Liver (tissue), 9 donors: ENCODE results near the gene N4BP3. TPM values are rescaled to one million over a fixed set of nuclear protein-coding genes. Genes with fewer than 3 reads are reported as not detected.

Source experiments
- DNase-seq: peaks from one replicate; pipeline ENCODE4 v3.0.0-alpha.2; 2017; ENCODE audit warnings: low spot score
- H3K27ac ChIP-seq, 2 donors: one replicate each; pipeline ENCODE4 v1.7.0; 2013; ENCODE audit warnings: inconsistent platforms in 2 of 2, low read length in 2 of 2, control low read depth in 1 of 2, low read depth in 1 of 2, mild to moderate bottlenecking in 1 of 2
- H3K27me3 ChIP-seq, 4 donors: one replicate each; pipeline versions ENCODE4 v1.6.1 to v1.7.0; 2013; ENCODE audit warnings: low read length in 3 of 4, inconsistent platforms in 1 of 4, mild to moderate bottlenecking in 1 of 4, moderate library complexity in 1 of 4; ENCODE audit not compliant: control insufficient read depth in 4 of 4, insufficient read depth in 4 of 4
- H3K36me3 ChIP-seq, 4 donors: one replicate each; pipeline versions ENCODE4 v1.6.1 to v1.7.0; 2013; ENCODE audit warnings: low read length in 3 of 4, mild to moderate bottlenecking in 3 of 4, low read depth in 1 of 4, moderate library complexity in 1 of 4; ENCODE audit not compliant: control insufficient read depth in 4 of 4, insufficient read depth in 3 of 4
- H3K4me1 ChIP-seq, 4 donors: one replicate each; pipeline versions ENCODE4 v1.6.1 to v1.7.0; 2013; ENCODE audit warnings: low read length in 3 of 4, mild to moderate bottlenecking in 3 of 4, moderate library complexity in 1 of 4; ENCODE audit not compliant: control insufficient read depth in 4 of 4, insufficient read depth in 4 of 4
- H3K4me3 ChIP-seq, 3 donors: one replicate each; pipeline versions ENCODE4 v1.6.1 to v1.7.0; 2013; ENCODE audit warnings: low read length in 3 of 3, control low read depth in 1 of 3, low read depth in 1 of 3, mild to moderate bottlenecking in 1 of 3
- H3K9ac ChIP-seq, 2 donors: one replicate each; pipeline ENCODE4 v1.7.0; 2013; ENCODE audit warnings: low read length in 2 of 2, mild to moderate bottlenecking in 2 of 2, moderate library complexity in 2 of 2, control low read depth in 1 of 2, low read depth in 1 of 2
- H3K9me3 ChIP-seq, 4 donors: one replicate each; pipeline versions ENCODE4 v1.6.1 to v1.7.0; 2013; ENCODE audit warnings: low read length in 3 of 4; ENCODE audit not compliant: control insufficient read depth in 4 of 4
- ATF3 ChIP-seq: IDR thresholded peaks from 2 replicates; pipeline ENCODE4 v1.6.1; 2016; ENCODE audit warnings: antibody characterized with exemption
- CTCF ChIP-seq: fragments of 150-350 bp; IDR thresholded peaks from 2 replicates; pipeline ENCODE4 v1.5.1; 2017; ENCODE audit warnings: improper control_type of control experiment, low read depth, low read length; ENCODE audit not compliant: missing input control
- FOXA2 ChIP-seq: IDR thresholded peaks from 2 replicates; pipeline ENCODE4 v1.6.1; 2016; ENCODE audit warnings: antibody characterized with exemption
- HNF4G ChIP-seq: IDR thresholded peaks from 2 replicates; pipeline ENCODE4 v1.6.1; 2016; ENCODE audit warnings: antibody characterized with exemption
- MAX ChIP-seq: IDR thresholded peaks from 2 replicates; pipeline ENCODE4 v1.6.1; 2016; ENCODE audit warnings: antibody characterized with exemption
- NR2F2 ChIP-seq: IDR thresholded peaks from 2 replicates; pipeline ENCODE4 v1.6.1; 2016; ENCODE audit warnings: antibody characterized with exemption
- REST ChIP-seq: IDR thresholded peaks from 2 replicates; pipeline ENCODE4 v1.6.1; 2016; ENCODE audit warnings: antibody characterized with exemption, mild to moderate bottlenecking
- RXRA ChIP-seq, 2 donors: IDR thresholded peaks; 2 replicates each; pipeline ENCODE4 v1.6.1; 2017 to 2018; ENCODE audit warnings: antibody characterized with exemption in 2 of 2, mild to moderate bottlenecking in 1 of 2
- TAF1 ChIP-seq: conservative IDR thresholded peaks from 2 replicates; pipeline ENCODE4 v1.6.1; 2016; ENCODE audit warnings: antibody characterized with exemption, mild to moderate bottlenecking
- YY1 ChIP-seq: IDR thresholded peaks from 2 replicates; pipeline ENCODE4 v1.6.1; 2016; ENCODE audit warnings: antibody characterized with exemption, mild to moderate bottlenecking
- ZBTB33 ChIP-seq: IDR thresholded peaks from 2 replicates; pipeline ENCODE4 v1.6.1; 2016; ENCODE audit warnings: antibody characterized with exemption
- WGBS: extraction: QIAGEN DNeasy Blood & Tissue Kit; methylation state at CpG from one replicate; pipeline ENCODE4 v1.1.7; 2013; 5-methylcytosine and 5-hydroxymethylcytosine counted together
- polyA plus RNA-seq, 2 donors: library from polyadenylated mRNA; stranded (reverse) in 1 of 2; unstranded in 1 of 2; fragments of 200-250 nt in 1 of 2; fragments of >200 nt in 1 of 2; fragmentation: Nextera tagmentation in 1 of 2; extraction: Ambion mirVana in 1 of 2; gene quantifications; one replicate each; pipeline versions ENCODE4 v1.2.1 to v1.2.3, GENCODE V29; 2013 to 2015
- total RNA-seq, 2 donors: library from RNA; depleted of rRNA; stranded (reverse); fragments of >200 nt; gene quantifications; one replicate each; pipeline ENCODE4 v1.2.3, GENCODE V29; 2014
- donor health status: healthy.
- donor health status: healthy.
- donor health status: healthy.
- donor health status: healthy.
- donor health status: healthy.

N4BP3 gene
- total and polyA plus RNA-seq, 4 donors = 0.06 to 0.28 (median 0.08) TPM; not detected in 1

- TF ChIP-seq CTCF (no peak), NR2F2 (no peak), MAX (no peak)
Observed at GRCh38 chr5:178122346-178122745, 9.0 kb downstream of the N4BP3 start (continued).

GRCh38 chr5:178123094-178123965 lies 10.0 kb downstream of the N4BP3 start:
- TF ChIP-seq RXRA (IDR thresholded peaks at IDR 0.05) (no peak), TAF1 (no peak), FOXA2 (no peak), MAX (no peak), ZBTB33 (no peak), ATF3 (no peak), HNF4G (no peak), NR2F2 (no peak), REST (no peak), YY1 (no peak)
- H3K9ac ChIP-seq = no peak overlapping the region
- no peaks in the 10 kb centered on the region for H3K36me3 ChIP-seq
- WGBS = 94% methylated on average over 13 of the region's 13 CpGs
- no peak for DNase-seq
- no peaks in the 10 kb centered on the region for H3K9me3 ChIP-seq
- no peak overlapping the region for H3K4me3 ChIP-seq
- H3K4me1 ChIP-seq = peaks cover 0 to 4% (median under 1%) of the 10 kb centered on the region in 4 donors
- H3K27ac ChIP-seq = no peak overlapping the region
- no peaks in the 10 kb centered on the region for H3K27me3 ChIP-seq
